K562 (cell line): Measurements from ENCODE around the gene IARS1. TPM values are rescaled to one million over a fixed set of nuclear protein-coding genes. Genes with fewer than 3 reads are reported as not detected.

Experiments
- HNRNPUL1 ChIP-seq: fragments of 200-400 bp; formaldehyde crosslinking; IDR thresholded peaks from 2 replicates; pipeline ENCODE4 v1.6.1; 2017; ENCODE audit warnings: low read length
- ILK ChIP-seq: fragments of 450-650 bp; IDR thresholded peaks from 2 replicates; pipeline ENCODE4 v1.6.1; 2016; ENCODE audit warnings: missing genetic modification characterization, low read depth, mild to moderate bottlenecking, missing compliant biosample characterization, moderate library complexity, borderline replicate concordance
- KAT2B ChIP-seq: IDR thresholded peaks from one replicate; pipeline ENCODE4 v1.6.1; 2012; ENCODE audit warnings: low read depth, mild to moderate bottlenecking, control low read depth, inconsistent platforms, low read length, moderate library complexity
- MGA ChIP-seq: fragments of 450-650 bp; IDR thresholded peaks from 2 replicates; pipeline ENCODE4 v1.6.1; 2016; ENCODE audit warnings: mild to moderate bottlenecking, moderate library complexity
- MTA3 ChIP-seq: fragments of 450-650 bp; formaldehyde crosslinking; IDR thresholded peaks from 2 replicates; pipeline ENCODE4 v1.6.1; 2017; ENCODE audit warnings: mild to moderate bottlenecking, borderline replicate concordance
- MYBL2 ChIP-seq, 2 experiments: fragments of 450-650 bp in 1 of 2; sonication (generic) in 1 of 2; formaldehyde crosslinking in 1 of 2; IDR thresholded peaks; 2 replicates each; pipeline versions ENCODE4 v1.6.1 to v1.8.1; 2017 to 2022; ENCODE audit warnings: borderline replicate concordance in 1 of 2, inconsistent platforms in 1 of 2, low read depth in 1 of 2, mild to moderate bottlenecking in 1 of 2, missing genetic modification reagents in 1 of 2, moderate library complexity in 1 of 2
- SIRT6 ChIP-seq: IDR thresholded peaks from one replicate; pipeline ENCODE4 v1.6.1; 2012; ENCODE audit warnings: low read depth, mild to moderate bottlenecking, control low read depth, inconsistent platforms, low read length, moderate library complexity
- SMARCC2 ChIP-seq: fragments of 450-650 bp; IDR thresholded peaks from 2 replicates; pipeline ENCODE4 v1.6.1; 2017; ENCODE audit warnings: antibody characterized with exemption, moderate library complexity, mild to moderate bottlenecking, low read depth
- STAT5B ChIP-seq: fragments of 250-450 bp; sonication (Bioruptor Pico); IDR thresholded peaks from 2 replicates; pipeline ENCODE4 v1.8.0; 2021; ENCODE audit warnings: mild to moderate bottlenecking, inconsistent platforms
- THRA ChIP-seq: fragments of 450-650 bp; IDR thresholded peaks from 2 replicates; pipeline ENCODE4 v1.6.1; 2017; ENCODE audit warnings: mild to moderate bottlenecking, moderate library complexity
- ZNF124 ChIP-seq: sonication (generic); formaldehyde crosslinking; IDR thresholded peaks from 2 replicates; pipeline ENCODE4 v1.8.1; 2022; ENCODE audit warnings: missing genetic modification reagents
- ZNF347 ChIP-seq: fragments of 450-650 bp; formaldehyde crosslinking; IDR thresholded peaks from 2 replicates; pipeline ENCODE4 v1.4.0; 2020; ENCODE audit warnings: low read depth, mild to moderate bottlenecking, moderate library complexity
- ZNF431 ChIP-seq: sonication (generic); formaldehyde crosslinking; IDR thresholded peaks from 2 replicates; pipeline ENCODE4 v1.8.0; 2022; ENCODE audit warnings: mild to moderate bottlenecking, missing genetic modification reagents
- ZSCAN32 ChIP-seq: fragments of 450-650 bp; formaldehyde crosslinking; IDR thresholded peaks from 2 replicates; pipeline ENCODE4 v1.4.0; 2020; ENCODE audit warnings: mild to moderate bottlenecking, moderate library complexity
- polyA plus RNA-seq, 8 experiments: library from polyadenylated mRNA; depleted of rRNA in 4 of 8; stranded (reverse) in 5 of 8; unstranded in 3 of 8; fragments of >200 nt; fragmentation: Nextera tagmentation in 2 of 8; fragmentation: Illumina TruSeq in 1 of 8; extraction: Ambion mirVana in 2 of 8; extraction: Trizol in 1 of 8; gene quantifications; 2 replicates each; pipeline versions ENCODE4 v1.2.1 to v1.2.3, GENCODE V29; 2011 to 2014; ENCODE audit warnings: inconsistent platforms in 1 of 8, missing spikeins in 1 of 8
- total RNA-seq, 7 experiments: library from RNA; depleted of rRNA in 6 of 7; stranded (reverse); fragments of >200 nt in 6 of 7; fragmentation: Illumina TruSeq in 2 of 7; extraction: Trizol in 2 of 7; gene quantifications; 2 replicates each; pipeline versions ENCODE4 v1.2.1 to v1.2.3, GENCODE V29; 2011 to 2021; ENCODE audit warnings: low replicate concordance in 1 of 7

IARS1 gene
- total and polyA plus RNA-seq, 9 of the 15 experiments (the other 6 are each of a cell fraction or from before 2014, with no cell fraction given) = 119 to 371 (median 234) TPM

GRCh38 chr9:92293452-92294296, at the start of gene IARS1 (continued):
- TF ChIP-seq MGA (peak; percentile 93), ZNF431 (CRISPR knock-in tag) (peak; percentile 76; the same call in 1 of the 2 replicates), ZNF124 (CRISPR knock-in tag) (no peak), MTA3 (peak; percentile 96), KAT2B (no peak), ILK (tag) (no peak), ZSCAN32 (peak; percentile 97), STAT5B (no peak), SMARCC2 (no peak), ZNF347 (CRISPR knock-in tag) (no peak), SIRT6 (no peak), MYBL2 (IDR thresholded peaks at IDR 0.05; ENCODE audit: low read depth) (peak; percentile 60; the same call in 1 of the 2 replicates), MYBL2 (CRISPR knock-in tag; IDR thresholded peaks at IDR 0.05; ENCODE audit: borderline replicate concordance) (no peak), HNRNPUL1 (no peak), THRA (no peak)
